H9 (cell line): ENCODE data around the gene SSR3. TPM values are rescaled to one million over a fixed set of nuclear protein-coding genes. Genes with fewer than 3 reads are reported as not detected.

ENCODE experiments used
- DNase-seq: peaks from one replicate; pipeline ENCODE4 v3.0.0-alpha.2; 2017
- H2AFZ ChIP-seq: one replicate; pipeline ENCODE4 v1.6.1; 2013; ENCODE audit warnings: mild to moderate bottlenecking, low read length, control low read depth, moderate library complexity
- H2AK5ac ChIP-seq: 2 replicates; pipeline ENCODE4 v1.6.1; 2013; ENCODE audit warnings: low read length, control low read depth, mixed read lengths; ENCODE audit not compliant: insufficient read length
- H2BK120ac ChIP-seq: one replicate; pipeline ENCODE4 v1.6.1; 2013; ENCODE audit warnings: low read depth, mild to moderate bottlenecking, low read length, control low read depth, inconsistent platforms; ENCODE audit not compliant: poor library complexity, severe bottlenecking
- H2BK12ac ChIP-seq: 2 replicates; pipeline ENCODE4 v1.6.1; 2013; ENCODE audit warnings: low read length, control low read depth, mixed read lengths, low read depth; ENCODE audit not compliant: insufficient read length
- H2BK15ac ChIP-seq: 2 replicates; pipeline ENCODE4 v1.6.1; 2013; ENCODE audit warnings: low read depth, low read length, control low read depth
- H2BK20ac ChIP-seq: one replicate; pipeline ENCODE4 v1.6.1; 2013; ENCODE audit warnings: low read depth, mild to moderate bottlenecking, low read length, control low read depth, inconsistent platforms; ENCODE audit not compliant: poor library complexity, severe bottlenecking
- H2BK5ac ChIP-seq: 2 replicates; pipeline ENCODE4 v1.6.1; 2013; ENCODE audit warnings: low read length, control low read depth, mixed read lengths; ENCODE audit not compliant: insufficient read length
- H3K14ac ChIP-seq: 2 replicates; pipeline ENCODE4 v1.6.1; 2013; ENCODE audit warnings: low read length, control low read depth; ENCODE audit not compliant: insufficient read depth
- H3K18ac ChIP-seq: 2 replicates; pipeline ENCODE4 v1.6.1; 2013; ENCODE audit warnings: low read depth, mild to moderate bottlenecking, mixed read lengths, low read length, control low read depth; ENCODE audit not compliant: insufficient read length
- H3K23ac ChIP-seq: 2 replicates; pipeline ENCODE4 v1.6.1; 2013; ENCODE audit warnings: low read length, control low read depth, mixed read lengths, low read depth; ENCODE audit not compliant: insufficient read length
- H3K23me2 ChIP-seq: 2 replicates; pipeline ENCODE4 v1.6.1; 2013; ENCODE audit warnings: low read depth, mild to moderate bottlenecking, mixed read lengths, low read length, control low read depth; ENCODE audit not compliant: insufficient read length, poor library complexity, severe bottlenecking
- H3K27ac ChIP-seq: 2 replicates; pipeline ENCODE4 v1.5.1; 2013; ENCODE audit warnings: low read length, control low read depth, mixed read lengths, low read depth; ENCODE audit not compliant: insufficient read length
- H3K27me3 ChIP-seq: 2 replicates; pipeline ENCODE4 v1.6.1; 2013; ENCODE audit warnings: low read length, control low read depth, inconsistent platforms; ENCODE audit not compliant: insufficient read depth
- H3K4ac ChIP-seq: 2 replicates; pipeline ENCODE4 v1.6.1; 2013; ENCODE audit warnings: low read depth, mild to moderate bottlenecking, control low read depth, inconsistent platforms, low read length, moderate library complexity
- H3K4me1 ChIP-seq: 2 replicates; pipeline ENCODE4 v1.6.1; 2013; ENCODE audit warnings: low read length, control low read depth, inconsistent platforms; ENCODE audit not compliant: insufficient read depth
- H3K4me2 ChIP-seq: 2 replicates; pipeline ENCODE4 v1.6.1; 2013; ENCODE audit warnings: low read length, control low read depth, mixed read lengths; ENCODE audit not compliant: insufficient read length, insufficient read depth
- H3K56ac ChIP-seq: 2 replicates; pipeline ENCODE4 v1.6.1; 2013; ENCODE audit warnings: low read depth, mild to moderate bottlenecking, mixed read lengths, low read length, control low read depth; ENCODE audit not compliant: insufficient read length
- H3K79me1 ChIP-seq: 2 replicates; pipeline ENCODE4 v1.6.1; 2013; ENCODE audit warnings: low read depth, mild to moderate bottlenecking, moderate library complexity, low read length, control low read depth, inconsistent platforms; ENCODE audit not compliant: insufficient read depth, poor library complexity, severe bottlenecking
- H3K79me2 ChIP-seq: 2 replicates; pipeline ENCODE4 v1.6.1; 2013; ENCODE audit warnings: low read length, control low read depth, inconsistent platforms; ENCODE audit not compliant: insufficient read depth
- H3K9ac ChIP-seq: 2 replicates; pipeline ENCODE4 v1.6.1; 2013; ENCODE audit warnings: low read length, control low read depth, mixed read lengths; ENCODE audit not compliant: insufficient read length; ENCODE audit errors: extremely low read depth
- H3K9me3 ChIP-seq: one replicate; pipeline ENCODE4 v1.6.1; 2013; ENCODE audit warnings: low read depth, low read length, inconsistent platforms; ENCODE audit not compliant: control insufficient read depth
- H3T11ph ChIP-seq: one replicate; pipeline ENCODE4 v1.6.1; 2013; ENCODE audit warnings: mild to moderate bottlenecking, low read length, control low read depth, inconsistent platforms
- H4K20me1 ChIP-seq: one replicate; pipeline ENCODE4 v1.6.1; 2013; ENCODE audit not compliant: control insufficient read depth, insufficient read length, insufficient read depth
- H4K5ac ChIP-seq: 2 replicates; pipeline ENCODE4 v1.6.1; 2013; ENCODE audit warnings: low read depth, mild to moderate bottlenecking, mixed read lengths, low read length, control low read depth; ENCODE audit not compliant: insufficient read length
- H4K8ac ChIP-seq: replicated peaks from 2 replicates; pipeline ENCODE4 v1.6.1; 2013; ENCODE audit warnings: low read length, control low read depth, mixed read lengths, low read depth; ENCODE audit not compliant: insufficient read length
- H4K91ac ChIP-seq: 2 replicates; pipeline ENCODE4 v1.6.1; 2013; ENCODE audit warnings: low read depth, mild to moderate bottlenecking, moderate library complexity, mixed read lengths, low read length, control low read depth; ENCODE audit not compliant: insufficient read length
- H3K27ac Mint-ChIP-seq, 3 experiments: 2 replicates in 2 of 3; 3 replicates in 1 of 3; pipeline ENCODE4 v1.8.0; 2020 to 2021; ENCODE audit warnings: mixed read lengths in 3 of 3, mild to moderate bottlenecking in 1 of 3, moderate library complexity in 1 of 3
- H3K27me3 Mint-ChIP-seq: 2 replicates; pipeline ENCODE4 v1.8.0; 2021; ENCODE audit warnings: low read depth, mild to moderate bottlenecking, moderate library complexity, mixed read lengths
- H3K36me3 Mint-ChIP-seq, 3 experiments: 2 replicates in 2 of 3; 3 replicates in 1 of 3; pipeline ENCODE4 v1.8.0; 2020 to 2021; ENCODE audit warnings: low read depth in 3 of 3, mixed read lengths in 3 of 3; ENCODE audit not compliant: insufficient read depth in 1 of 3
- H3K4me1 Mint-ChIP-seq, 2 experiments: 2 replicates each; pipeline ENCODE4 v1.8.0; 2020; ENCODE audit warnings: mixed read lengths in 2 of 2
- H3K4me3 Mint-ChIP-seq, 2 experiments: 2 replicates in 1 of 2; 3 replicates in 1 of 2; pipeline ENCODE4 v1.8.0; 2020 to 2021; ENCODE audit warnings: mild to moderate bottlenecking in 2 of 2, mixed read lengths in 2 of 2, moderate library complexity in 1 of 2
- H3K9me3 Mint-ChIP-seq, 2 experiments: 2 replicates in 1 of 2; 3 replicates in 1 of 2; pipeline ENCODE4 v1.8.0; 2020; ENCODE audit warnings: mild to moderate bottlenecking in 2 of 2, mixed read lengths in 2 of 2, moderate library complexity in 1 of 2
- WGBS: extraction: QIAGEN DNeasy Blood & Tissue Kit; methylation state at CpG from one replicate; pipeline ENCODE4 v1.1.7; 2013; ENCODE audit warnings: missing lambda C conversion rate, low lambda C conversion rate, mixed read lengths; ENCODE audit not compliant: insufficient read length; ENCODE audit errors: extremely low coverage; 5-methylcytosine and 5-hydroxymethylcytosine counted together
- total RNA-seq: library from RNA; stranded (reverse); gene quantifications from 2 replicates; pipeline ENCODE4 v1.2.1, GENCODE V29; 2021
- TF ChIP-seq, protein P1 (sequence below): fragments of 200-600 bp; sonication (generic); conservative IDR thresholded peaks from 3 replicates; pipeline ENCODE4 v1.8.0; 2021; ENCODE audit warnings: antibody characterized with exemption, mild to moderate bottlenecking

The SSR3 gene
- total RNA-seq, 1 experiment from 2014 or later: 177 TPM

DNA sequence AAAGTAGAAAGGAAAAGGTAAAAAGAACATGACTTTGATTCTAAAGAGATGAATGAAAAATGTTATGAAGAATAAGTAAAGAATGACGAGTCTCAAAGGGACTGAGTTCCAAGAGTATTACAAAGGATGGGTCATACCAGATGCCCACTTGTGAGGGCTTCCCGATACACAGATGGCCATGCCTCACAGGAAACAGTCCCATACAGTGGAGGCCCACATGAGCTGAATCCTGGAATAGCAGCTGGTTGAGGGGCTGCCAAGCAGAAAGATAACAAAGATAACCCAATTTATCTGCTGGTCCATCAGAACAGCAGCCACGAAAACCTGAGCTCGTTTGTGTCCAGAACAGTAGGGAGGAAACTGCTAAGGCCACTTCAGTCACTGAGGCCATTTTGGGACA is 3.7 kb downstream of the SSR3 start:
- no peak overlapping the region for H3K56ac ChIP-seq
- no peak for DNase-seq
- no peaks in the 10 kb centered on the region for H3K27me3 Mint-ChIP-seq
- no peak overlapping the region for H2BK120ac ChIP-seq
- no peak overlapping the region for H2BK15ac ChIP-seq
- no peak overlapping the region for H2BK12ac ChIP-seq
- H4K8ac ChIP-seq: no peak overlapping the region
- H3K79me1 ChIP-seq: peaks cover 4% of the 10 kb centered on the region
- H3K4me1 ChIP-seq: no peaks in the 10 kb centered on the region
- no peak overlapping the region for H2BK5ac ChIP-seq
- H3K18ac ChIP-seq: no peak overlapping the region
- no peak overlapping the region for H2BK20ac ChIP-seq
- no CpG with 5 or more reads among the region's 4 CpGs for WGBS
- peak overlapping the region in 2 of 3 experiments; percentile 34 to 63; a peak in 1 of 7 replicates for H3K27ac Mint-ChIP-seq
- no peaks in the 10 kb centered on the region for H3K9me3 Mint-ChIP-seq
- no peak overlapping the region for H3K9ac ChIP-seq
- no peak overlapping the region for H4K91ac ChIP-seq
- H3K9me3 ChIP-seq: no peaks in the 10 kb centered on the region
- peaks cover 18% of the 10 kb centered on the region in 2 experiments for H3K4me1 Mint-ChIP-seq
- TF ChIP-seq, protein P1, sequence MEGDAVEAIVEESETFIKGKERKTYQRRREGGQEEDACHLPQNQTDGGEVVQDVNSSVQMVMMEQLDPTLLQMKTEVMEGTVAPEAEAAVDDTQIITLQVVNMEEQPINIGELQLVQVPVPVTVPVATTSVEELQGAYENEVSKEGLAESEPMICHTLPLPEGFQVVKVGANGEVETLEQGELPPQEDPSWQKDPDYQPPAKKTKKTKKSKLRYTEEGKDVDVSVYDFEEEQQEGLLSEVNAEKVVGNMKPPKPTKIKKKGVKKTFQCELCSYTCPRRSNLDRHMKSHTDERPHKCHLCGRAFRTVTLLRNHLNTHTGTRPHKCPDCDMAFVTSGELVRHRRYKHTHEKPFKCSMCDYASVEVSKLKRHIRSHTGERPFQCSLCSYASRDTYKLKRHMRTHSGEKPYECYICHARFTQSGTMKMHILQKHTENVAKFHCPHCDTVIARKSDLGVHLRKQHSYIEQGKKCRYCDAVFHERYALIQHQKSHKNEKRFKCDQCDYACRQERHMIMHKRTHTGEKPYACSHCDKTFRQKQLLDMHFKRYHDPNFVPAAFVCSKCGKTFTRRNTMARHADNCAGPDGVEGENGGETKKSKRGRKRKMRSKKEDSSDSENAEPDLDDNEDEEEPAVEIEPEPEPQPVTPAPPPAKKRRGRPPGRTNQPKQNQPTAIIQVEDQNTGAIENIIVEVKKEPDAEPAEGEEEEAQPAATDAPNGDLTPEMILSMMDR: no peak
- H4K20me1 ChIP-seq: no peaks in the 10 kb centered on the region
- H3K4me2 ChIP-seq: no peak overlapping the region
- no peak overlapping the region for H3T11ph ChIP-seq
- peaks cover 9% of the 10 kb centered on the region for H3K23me2 ChIP-seq
- H3K4me3 Mint-ChIP-seq: no peak overlapping the region; a peak in 1 of 5 replicates
- H2AFZ ChIP-seq: no peak overlapping the region
- no peak overlapping the region for H2AK5ac ChIP-seq
- peaks cover 46 to 68% (median 65%) of the 10 kb centered on the region in 3 experiments; a peak in 6 of 7 replicates for H3K36me3 Mint-ChIP-seq
- H3K79me2 ChIP-seq: peaks cover 31% of the 10 kb centered on the region; the same call in 1 of the 2 replicates
- H3K27me3 ChIP-seq: no peaks in the 10 kb centered on the region
- H4K5ac ChIP-seq: no peak overlapping the region
- no peak overlapping the region for H3K14ac ChIP-seq
- no peak overlapping the region for H3K23ac ChIP-seq
- no peak overlapping the region for H3K4ac ChIP-seq
- no peak overlapping the region for H3K27ac ChIP-seq
